Activated T-helper 9 cell treated with anti-CD3 and anti-CD28 coated beads, Interleukin-2, amount 50 U/mL, for 16 hours (primary cell): ENCODE measurements around the gene TBC1D4.
"Not testable (repeated sequence)": the region's sequence is repeated elsewhere in the genome, so short reads cannot be mapped to it uniquely, and the experiment has no call there.

ENCODE experiments used
- DNase-seq: peaks from one replicate; pipeline ENCODE4 v3.0.0-alpha.2; 2020; ENCODE audit warnings: low read depth

TBC1D4 gene

GRCh38 chr13:75271846-75272245, 210.1 kb downstream of the TBC1D4 start:
- DNase-seq, result no peak

GRCh38 chr13:75268481-75268880, 213.5 kb downstream of the TBC1D4 start:
- not testable (repeated sequence) for DNase-seq

GRCh38 chr13:75264611-75265010, 217.4 kb downstream of the TBC1D4 start:
- no peak for DNase-seq

GRCh38 chr13:75263741-75264407, 218.1 kb downstream of the TBC1D4 start:
- DNase-seq, result no peak

- no peak for DNase-seq
These were observed 223.7 kb downstream of the TBC1D4 start for GRCh38 chr13:75258159-75258782.

GRCh38 chr13:75256922-75257321, 225.0 kb downstream of the TBC1D4 start:
- DNase-seq, result no peak

GRCh38 chr13:75255653-75256052, 226.3 kb downstream of the TBC1D4 start:
- DNase-seq, result no peak

GRCh38 chr13:75255147-75255546, 226.8 kb downstream of the TBC1D4 start:
- no peak for DNase-seq

GRCh38 chr13:75251188-75251587, 230.8 kb downstream of the TBC1D4 start:
- no peak for DNase-seq

GRCh38 chr13:75250526-75251178, 231.3 kb downstream of the TBC1D4 start:
- DNase-seq, result no peak

GRCh38 chr13:75245578-75245977, 236.4 kb downstream of the TBC1D4 start:
- not testable (repeated sequence) for DNase-seq

- DNase-seq, result not testable (repeated sequence)
These were observed 241.7 kb downstream of the TBC1D4 start for GRCh38 chr13:75240240-75240639.

GRCh38 chr13:75236774-75237173, 245.2 kb downstream of the TBC1D4 start:
- no peak for DNase-seq
